Neural cell (in vitro differentiated cells): ENCODE data around the gene GLS2.

Experiments
- EP300 ChIP-seq: fragments of 450-650 bp; conservative IDR thresholded peaks from 2 replicates; pipeline ENCODE4 v1.6.1; 2014; ENCODE audit warnings: antibody characterized with exemption, mild to moderate bottlenecking, moderate library complexity; ENCODE audit not compliant: poor library complexity, severe bottlenecking
- EZH2 ChIP-seq: fragments of 200-600, 300-800 bp; shearing (Covaris generic), sonication (generic); IDR thresholded peaks from 2 replicates; pipeline ENCODE4 v1.6.1; 2014; ENCODE audit warnings: antibody characterized with exemption, low read length, borderline replicate concordance, mild to moderate bottlenecking; ENCODE audit not compliant: insufficient read depth, poor library complexity, severe bottlenecking
- POLR2AphosphoS5 ChIP-seq: IDR thresholded peaks from 2 replicates; pipeline ENCODE4 v1.6.1; 2012
- RAD21 ChIP-seq: fragments of 450-650 bp; conservative IDR thresholded peaks from 2 replicates; pipeline ENCODE4 v1.6.1; 2014; ENCODE audit warnings: antibody characterized with exemption, mild to moderate bottlenecking, moderate library complexity
- REST ChIP-seq: IDR thresholded peaks from 2 replicates; pipeline ENCODE4 v1.6.1; 2012; ENCODE audit warnings: borderline replicate concordance
- SMC3 ChIP-seq: fragments of 450-650 bp; conservative IDR thresholded peaks from 2 replicates; pipeline ENCODE4 v1.6.1; 2014; ENCODE audit warnings: antibody characterized with exemption, mild to moderate bottlenecking, moderate library complexity; ENCODE audit not compliant: poor library complexity
- TF ChIP-seq, protein P1 (sequence below): fragments of 450-650 bp; IDR thresholded peaks from 2 replicates; pipeline ENCODE4 v1.5.1; 2014; ENCODE audit warnings: antibody characterized with exemption, mild to moderate bottlenecking, moderate library complexity; ENCODE audit not compliant: poor library complexity, severe bottlenecking

DNA sequence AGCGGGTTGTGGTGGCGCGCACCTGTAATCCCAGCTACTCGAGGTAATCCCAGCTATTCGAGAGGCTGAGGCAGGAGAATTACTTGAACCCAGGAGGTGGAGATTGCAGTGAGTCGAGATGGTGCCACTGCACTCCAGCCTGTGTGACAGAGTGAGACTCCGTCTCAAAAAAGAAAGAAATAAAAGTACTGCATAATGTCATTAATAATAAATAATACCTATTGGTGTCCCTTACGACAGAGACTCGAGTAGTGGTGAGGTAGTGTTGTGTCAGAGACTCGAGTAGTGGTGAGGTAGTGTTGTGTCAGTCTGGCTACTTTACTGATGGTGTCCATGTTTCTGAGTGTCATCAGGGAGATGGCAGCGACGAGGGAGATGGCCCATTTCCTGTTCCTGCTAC is 1.3 kb downstream of the GLS2 start:
- TF ChIP-seq, protein P1, sequence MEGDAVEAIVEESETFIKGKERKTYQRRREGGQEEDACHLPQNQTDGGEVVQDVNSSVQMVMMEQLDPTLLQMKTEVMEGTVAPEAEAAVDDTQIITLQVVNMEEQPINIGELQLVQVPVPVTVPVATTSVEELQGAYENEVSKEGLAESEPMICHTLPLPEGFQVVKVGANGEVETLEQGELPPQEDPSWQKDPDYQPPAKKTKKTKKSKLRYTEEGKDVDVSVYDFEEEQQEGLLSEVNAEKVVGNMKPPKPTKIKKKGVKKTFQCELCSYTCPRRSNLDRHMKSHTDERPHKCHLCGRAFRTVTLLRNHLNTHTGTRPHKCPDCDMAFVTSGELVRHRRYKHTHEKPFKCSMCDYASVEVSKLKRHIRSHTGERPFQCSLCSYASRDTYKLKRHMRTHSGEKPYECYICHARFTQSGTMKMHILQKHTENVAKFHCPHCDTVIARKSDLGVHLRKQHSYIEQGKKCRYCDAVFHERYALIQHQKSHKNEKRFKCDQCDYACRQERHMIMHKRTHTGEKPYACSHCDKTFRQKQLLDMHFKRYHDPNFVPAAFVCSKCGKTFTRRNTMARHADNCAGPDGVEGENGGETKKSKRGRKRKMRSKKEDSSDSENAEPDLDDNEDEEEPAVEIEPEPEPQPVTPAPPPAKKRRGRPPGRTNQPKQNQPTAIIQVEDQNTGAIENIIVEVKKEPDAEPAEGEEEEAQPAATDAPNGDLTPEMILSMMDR = no peak
- TF ChIP-seq EZH2 (no peak), POLR2AphosphoS5 (no peak), RAD21 (no peak), SMC3 (no peak), REST (no peak), EP300 (no peak)
